CD8-positive, alpha-beta memory T cell (primary cell): Measurements from ENCODE around the gene PBXIP1. TPM values are rescaled to one million over a fixed set of nuclear protein-coding genes. Genes with fewer than 3 reads are reported as not detected.

Experiments
- CTCF ChIA-PET: fragments of 350-600 bp; sonication (Branson Sonifier 250); formaldehyde crosslinking; loops from one replicate; lab custom pipeline; 2021; ENCODE audit warnings: antibody characterized with exemption; lab: Charles Lee
- POLR2A ChIA-PET: fragments of 350-600 bp; sonication (Branson Sonifier 250); formaldehyde crosslinking; loops from one replicate; lab custom pipeline; 2021; ENCODE audit warnings: antibody characterized with exemption; lab: Charles Lee
- DNase-seq, 5 donors: peaks; one replicate each; pipeline versions ENCODE4 v3.0.0 to v3.0.0-alpha.2; 2020 to 2022; ENCODE audit warnings: mixed read lengths in 1 of 5
- H3K27ac ChIP-seq: one replicate; pipeline ENCODE4 v1.7.0; 2013; ENCODE audit warnings: low read depth, mild to moderate bottlenecking, low read length, moderate library complexity
- H3K27me3 ChIP-seq: 2 replicates; pipeline ENCODE4 v1.7.0; 2013; ENCODE audit warnings: low read length, mild to moderate bottlenecking; ENCODE audit not compliant: insufficient read depth, poor library complexity, severe bottlenecking
- H3K36me3 ChIP-seq: 2 replicates; pipeline ENCODE4 v1.7.0; 2013; ENCODE audit warnings: mild to moderate bottlenecking, low read length, moderate library complexity; ENCODE audit not compliant: insufficient read depth
- H3K4me1 ChIP-seq: 2 replicates; pipeline ENCODE4 v1.7.0; 2013; ENCODE audit warnings: mild to moderate bottlenecking, low read length, moderate library complexity; ENCODE audit not compliant: insufficient read depth
- H3K4me3 ChIP-seq: 2 replicates; pipeline ENCODE4 v1.7.0; 2013; ENCODE audit warnings: mild to moderate bottlenecking, low read length
- H3K9me3 ChIP-seq: 2 replicates; pipeline ENCODE4 v1.7.0; 2013; ENCODE audit warnings: mild to moderate bottlenecking, low read length
- H3K27ac Mint-ChIP-seq, 8 donors: one replicate each; pipeline ENCODE4 v1.8.0; 2020 to 2021; ENCODE audit warnings: mixed read lengths in 8 of 8, mild to moderate bottlenecking in 6 of 8, inconsistent platforms in 3 of 8, moderate library complexity in 3 of 8
- H3K27me3 Mint-ChIP-seq, 2 donors: one replicate each; pipeline ENCODE4 v1.8.0; 2020 to 2021; ENCODE audit warnings: mixed read lengths in 2 of 2, mild to moderate bottlenecking in 1 of 2, moderate library complexity in 1 of 2
- H3K36me3 Mint-ChIP-seq, 3 donors: one replicate each; pipeline ENCODE4 v1.8.0; 2020 to 2021; ENCODE audit warnings: mixed read lengths in 3 of 3, inconsistent platforms in 1 of 3, mild to moderate bottlenecking in 1 of 3
- H3K4me1 Mint-ChIP-seq, 3 donors: one replicate each; pipeline ENCODE4 v1.8.0; 2020 to 2021; ENCODE audit warnings: mixed read lengths in 3 of 3, inconsistent platforms in 1 of 3, mild to moderate bottlenecking in 1 of 3
- H3K4me3 Mint-ChIP-seq, 7 donors: one replicate each; pipeline ENCODE4 v1.8.0; 2020 to 2021; ENCODE audit warnings: mixed read lengths in 7 of 7, mild to moderate bottlenecking in 6 of 7, moderate library complexity in 4 of 7, inconsistent platforms in 2 of 7
- H3K9me3 Mint-ChIP-seq, 5 donors: one replicate each; pipeline ENCODE4 v1.8.0; 2020 to 2022; ENCODE audit warnings: mixed read lengths in 5 of 5, mild to moderate bottlenecking in 3 of 5, moderate library complexity in 2 of 5, inconsistent platforms in 1 of 5
- polyA plus RNA-seq: library from polyadenylated mRNA; unstranded; fragments of 300-500 nt; fragmentation: Illumina TruSeq; gene quantifications from one replicate; pipeline ENCODE4 v1.2.3, GENCODE V29; 2021
- total RNA-seq, 2 experiments: library from RNA; stranded (reverse); gene quantifications; one replicate each; pipeline ENCODE4 v1.2.3, GENCODE V29; 2021

PBXIP1 gene
- total and polyA plus RNA-seq, 3 experiments from 2014 or later = 35.9 to 295 (median 36.1) TPM

GRCh38 chr1:154974808-154975408 lies 19.0 kb upstream of the PBXIP1 start:
- Mint-ChIP-seq H3K4me1 (peaks cover 23 to 29% (median 24%) of the 10 kb centered on the region in 3 donors), H3K9me3 (no peaks in the 10 kb centered on the region), H3K27me3 (no peaks in the 10 kb centered on the region), H3K36me3 (peaks cover 0 to 23% (median 6%) of the 10 kb centered on the region in 3 donors), H3K27ac (no peak overlapping the region), H3K4me3 (no peak overlapping the region)
- ChIA-PET CTCF (interaction anchor here (0.7 to 8.7 kb wide), 10 partner anchors 9 to 116 kb away, joined by 3 to 54 read pairs (median 6); partner anchors contain the start of genes FLAD1, PBXIP1 and PYGO2), POLR2A (interaction anchor here (0.9 to 4.2 kb wide), 7 partner anchors 8 to 43 kb away, joined by 3 to 30 read pairs (median 9); partner anchors contain the start of genes FLAD1, PBXIP1 and PYGO2)
- Histone ChIP-seq H3K9me3 (no peaks in the 10 kb centered on the region), H3K4me1 (peaks cover 40% of the 10 kb centered on the region), H3K36me3 (no peaks in the 10 kb centered on the region), H3K27me3 (no peaks in the 10 kb centered on the region), H3K4me3 (peak overlapping the region; percentile 95), H3K27ac (peak overlapping the region; percentile 95)
- DNase-seq = peak; percentile 90 to 97 (median 96)

- H3K9me3 ChIP-seq = no peaks in the 10 kb centered on the region
- POLR2A ChIA-PET = interaction anchor here (0.6 to 4.2 kb wide), 12 partner anchors 9 to 365 kb away, joined by 3 to 30 read pairs (median 6); partner anchors contain the start of genes FLAD1, PBXIP1, PMVK and PYGO2
- Mint-ChIP-seq H3K9me3 (no peaks in the 10 kb centered on the region), H3K36me3 (peaks cover 0 to 28% (median 4%) of the 10 kb centered on the region in 3 donors), H3K4me1 (peaks cover 24 to 34% (median 28%) of the 10 kb centered on the region in 3 donors), H3K27me3 (no peaks in the 10 kb centered on the region), H3K4me3 (no peak within 1 kb of the TSS), H3K27ac (no peak within 1 kb of the TSS)
- DNase-seq = peak; percentile 93 to 99 (median 98)
- H3K27me3 ChIP-seq = no peaks in the 10 kb centered on the region
- H3K27ac ChIP-seq = peak within 1 kb of the TSS; percentile 95
- CTCF ChIA-PET = interaction anchor here (0.7 to 8.7 kb wide), 15 partner anchors 9 to 230 kb away, joined by 3 to 54 read pairs (median 4); partner anchors contain the start of genes FLAD1, PBXIP1 and PYGO2
- peaks cover 40% of the 10 kb centered on the region for H3K4me1 ChIP-seq
- H3K4me3 ChIP-seq = peak within 1 kb of the TSS; percentile 95
- no peaks in the 10 kb centered on the region for H3K36me3 ChIP-seq
Observed at GRCh38 chr1:154974102-154974807, 18.4 kb upstream of the PBXIP1 start, which contains the start of gene CKS1B. TSS of gene CKS1B (plus strand) at chr1:154974681. CDS start at chr1:154974746, 65 bp downstream.

GRCh38 chr1:154973344-154974101 lies 17.6 kb upstream of the PBXIP1 start:
- Histone ChIP-seq H3K27me3 (no peaks in the 10 kb centered on the region), H3K9me3 (no peaks in the 10 kb centered on the region), H3K27ac (peak overlapping the region; percentile 95), H3K36me3 (no peaks in the 10 kb centered on the region), H3K4me3 (peak overlapping the region; percentile 84), H3K4me1 (peaks cover 40% of the 10 kb centered on the region)
- Mint-ChIP-seq H3K4me1 (peaks cover 24 to 34% (median 32%) of the 10 kb centered on the region in 3 donors), H3K9me3 (no peaks in the 10 kb centered on the region), H3K27ac (no peak overlapping the region), H3K4me3 (no peak overlapping the region), H3K36me3 (peaks cover 0 to 31% (median 4%) of the 10 kb centered on the region in 3 donors), H3K27me3 (no peaks in the 10 kb centered on the region)
- DNase-seq = peak; percentile 80 to 93 (median 89)
- CTCF ChIA-PET = interaction anchor here (0.7 to 8.7 kb wide), 12 partner anchors 9 to 229 kb away, joined by 3 to 54 read pairs (median 4); partner anchors contain the start of genes FLAD1, LENEP, PBXIP1 and PYGO2
- POLR2A ChIA-PET = interaction anchor here (0.6 to 4.2 kb wide), 9 partner anchors 10 to 364 kb away, joined by 3 to 30 read pairs (median 8); partner anchors contain the start of genes FLAD1, PBXIP1, PMVK and PYGO2

GRCh38 chr1:154972517-154973343 lies 16.8 kb upstream of the PBXIP1 start:
- H3K27ac Mint-ChIP-seq = peak overlapping the region in 3 of 8 donors; percentile 72 to 88 (median 74)
- H3K9me3 ChIP-seq = no peaks in the 10 kb centered on the region
- peaks cover 24 to 38% (median 31%) of the 10 kb centered on the region in 3 donors for H3K4me1 Mint-ChIP-seq
- H3K4me1 ChIP-seq = peaks cover 40% of the 10 kb centered on the region
- no peaks in the 10 kb centered on the region for H3K9me3 Mint-ChIP-seq
- H3K27me3 ChIP-seq = no peaks in the 10 kb centered on the region
- peak overlapping the region; percentile 95 for H3K27ac ChIP-seq
- peaks cover 0 to 35% (median 4%) of the 10 kb centered on the region in 3 donors for H3K36me3 Mint-ChIP-seq
- peaks cover 8% of the 10 kb centered on the region for H3K36me3 ChIP-seq
- H3K27me3 Mint-ChIP-seq = no peaks in the 10 kb centered on the region
- no peak overlapping the region for H3K4me3 ChIP-seq
- peak overlapping the region in 1 of 7 donors; percentile 64 for H3K4me3 Mint-ChIP-seq
- ChIA-PET CTCF (interaction anchor here (1.0 to 3.6 kb wide), 7 partner anchors 10 to 27 kb away, joined by 3 to 15 read pairs (median 7); partner anchors contain the start of genes FLAD1, PBXIP1 and PYGO2), POLR2A (interaction anchor here (0.6 to 4.2 kb wide), 4 partner anchors 10 to 1004 kb away, joined by 3 to 30 read pairs (median 6); partner anchors contain the start of genes FLAD1 and PYGO2)
- DNase-seq = peak in 2 of 5 donors; percentile 21 to 50

- H3K27ac Mint-ChIP-seq = peak overlapping the region in 3 of 8 donors; percentile 72 to 88 (median 74)
Observed at GRCh38 chr1:154972213-154972516, 16.3 kb upstream of the PBXIP1 start.

GRCh38 chr1:154971341-154971998 lies 15.6 kb upstream of the PBXIP1 start:
- peaks cover 0 to 47% (median 4%) of the 10 kb centered on the region in 3 donors for H3K36me3 Mint-ChIP-seq
- Histone ChIP-seq H3K9me3 (no peaks in the 10 kb centered on the region), H3K27ac (peak overlapping the region; percentile 60), H3K4me1 (peaks cover 38% of the 10 kb centered on the region), H3K4me3 (no peak overlapping the region), H3K27me3 (no peaks in the 10 kb centered on the region), H3K36me3 (peaks cover 20% of the 10 kb centered on the region)
- no peaks in the 10 kb centered on the region for H3K27me3 Mint-ChIP-seq
- peak overlapping the region in 6 of 8 donors; percentile 8 to 91 (median 66) for H3K27ac Mint-ChIP-seq
- peak in 1 of 5 donors; percentile 15 for DNase-seq
- H3K9me3 Mint-ChIP-seq = no peaks in the 10 kb centered on the region
- H3K4me3 Mint-ChIP-seq = peak overlapping the region in 6 of 7 donors; percentile 21 to 61 (median 34)
- H3K4me1 Mint-ChIP-seq = peaks cover 24 to 38% (median 27%) of the 10 kb centered on the region in 3 donors
- ChIA-PET POLR2A (interaction anchor here (0.9 to 4.2 kb wide), 2 partner anchors 12 to 19 kb away, joined by 4 to 30 read pairs; partner anchors contain the start of gene FLAD1), CTCF (interaction anchor here (0.9 to 3.6 kb wide), 8 partner anchors 10 to 72 kb away, joined by 3 to 21 read pairs (median 4); partner anchors contain the start of genes FLAD1, PBXIP1 and PYGO2)

More at GRCh38 chr1:154972213-154972516, 16.3 kb upstream of the PBXIP1 start:
- Histone ChIP-seq H3K27ac (peak overlapping the region; percentile 95), H3K4me1 (peaks cover 40% of the 10 kb centered on the region), H3K27me3 (no peaks in the 10 kb centered on the region), H3K9me3 (no peaks in the 10 kb centered on the region), H3K36me3 (peaks cover 13% of the 10 kb centered on the region), H3K4me3 (no peak overlapping the region)
- ChIA-PET CTCF (interaction anchor here (1.4 to 3.6 kb wide), 5 partner anchors 11 to 45 kb away, joined by 3 to 21 read pairs (median 13); partner anchors contain the start of genes FLAD1 and PBXIP1), POLR2A (interaction anchor here (0.6 to 4.2 kb wide), 2 partner anchors 11 to 1005 kb away, joined by 3 to 30 read pairs; partner anchors contain the start of gene FLAD1)
- Mint-ChIP-seq H3K4me3 (peak overlapping the region in 1 of 7 donors; percentile 64), H3K9me3 (no peaks in the 10 kb centered on the region), H3K36me3 (peaks cover 0 to 40% (median 4%) of the 10 kb centered on the region in 3 donors), H3K4me1 (peaks cover 24 to 38% (median 27%) of the 10 kb centered on the region in 3 donors), H3K27me3 (no peaks in the 10 kb centered on the region)
- peak in 1 of 5 donors; percentile 15 for DNase-seq
